OCI-LY3 (cell line): Measurements from ENCODE around the gene OR6B1.
"Not testable (repeated sequence)": the region's sequence is repeated elsewhere in the genome, so short reads cannot be mapped to it uniquely, and the experiment has no call there.

Experiments used
- EZH2phosphoT487 ChIP-seq: fragments of 200-600 bp; shearing (Covaris generic); IDR thresholded peaks from 2 replicates; pipeline ENCODE4 v1.6.1; 2018; ENCODE audit warnings: antibody characterized with exemption, mixed run types, low read depth
- TF ChIP-seq, protein P1 (sequence below): fragments of 200-600, 300-600 bp; sonication (generic); IDR thresholded peaks from 2 replicates; pipeline ENCODE4 v1.5.1; 2014; ENCODE audit warnings: antibody characterized with exemption, low read length, low read depth

DNA sequence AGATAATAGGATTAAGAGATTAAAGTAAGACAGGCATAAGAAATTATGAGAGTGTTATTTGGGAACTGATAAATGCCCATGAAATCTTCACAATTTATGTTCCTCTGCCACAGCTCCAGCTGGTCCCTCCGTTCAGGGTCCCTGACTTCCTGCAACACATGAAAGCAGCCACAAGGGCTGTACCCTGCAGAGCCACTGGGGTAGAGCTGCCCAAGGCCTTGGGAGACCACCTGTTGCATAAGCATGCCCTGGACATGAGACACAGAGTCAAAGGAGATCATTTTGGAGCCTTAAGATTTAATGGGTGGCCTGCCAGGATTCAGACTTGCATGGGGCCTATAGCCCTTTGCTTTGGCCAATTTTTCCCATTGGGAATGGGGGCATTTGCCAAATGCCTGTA is 10.7 kb downstream of the OR6B1 start:
- TF ChIP-seq, protein P1, sequence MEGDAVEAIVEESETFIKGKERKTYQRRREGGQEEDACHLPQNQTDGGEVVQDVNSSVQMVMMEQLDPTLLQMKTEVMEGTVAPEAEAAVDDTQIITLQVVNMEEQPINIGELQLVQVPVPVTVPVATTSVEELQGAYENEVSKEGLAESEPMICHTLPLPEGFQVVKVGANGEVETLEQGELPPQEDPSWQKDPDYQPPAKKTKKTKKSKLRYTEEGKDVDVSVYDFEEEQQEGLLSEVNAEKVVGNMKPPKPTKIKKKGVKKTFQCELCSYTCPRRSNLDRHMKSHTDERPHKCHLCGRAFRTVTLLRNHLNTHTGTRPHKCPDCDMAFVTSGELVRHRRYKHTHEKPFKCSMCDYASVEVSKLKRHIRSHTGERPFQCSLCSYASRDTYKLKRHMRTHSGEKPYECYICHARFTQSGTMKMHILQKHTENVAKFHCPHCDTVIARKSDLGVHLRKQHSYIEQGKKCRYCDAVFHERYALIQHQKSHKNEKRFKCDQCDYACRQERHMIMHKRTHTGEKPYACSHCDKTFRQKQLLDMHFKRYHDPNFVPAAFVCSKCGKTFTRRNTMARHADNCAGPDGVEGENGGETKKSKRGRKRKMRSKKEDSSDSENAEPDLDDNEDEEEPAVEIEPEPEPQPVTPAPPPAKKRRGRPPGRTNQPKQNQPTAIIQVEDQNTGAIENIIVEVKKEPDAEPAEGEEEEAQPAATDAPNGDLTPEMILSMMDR = not testable (repeated sequence)
- not testable (repeated sequence) for TF ChIP-seq EZH2phosphoT487
